T1000 (cell line): Measurements from ENCODE around the gene TNKS2.
"Not testable (repeated sequence)": the region's sequence is repeated elsewhere in the genome, so short reads cannot be mapped to it uniquely, and the experiment has no call there.

Experiments used
- DNase-seq: peaks from one replicate; lab custom pipeline; 2025; ENCODE audit warnings: mixed read lengths; lab: John Stamatoyannopoulos, UW

The TNKS2 gene

GRCh38 chr10:91797874-91798648 is at the start of gene TNKS2:
Gene TNKS2, plus strand, starts transcription at chr10:91798426. Its CDS starts 265 bp downstream, at chr10:91798691.
- DNase-seq: peak; percentile 92

GRCh38 chr10:91749592-91749991 is 48.6 kb upstream of the TNKS2 start:
- DNase-seq: not testable (repeated sequence)

GRCh38 chr10:91756286-91756685 is 41.9 kb upstream of the TNKS2 start:
- no peak for DNase-seq

- no peak for DNase-seq
These were observed 39.7 kb upstream of the TNKS2 start for GRCh38 chr10:91758303-91759146.

GRCh38 chr10:91759581-91759986 is 38.6 kb upstream of the TNKS2 start:
- no peak for DNase-seq

GRCh38 chr10:91761721-91762120 is 36.5 kb upstream of the TNKS2 start:
- no peak for DNase-seq

GRCh38 chr10:91762878-91763277 is 35.3 kb upstream of the TNKS2 start:
- DNase-seq: no peak

- DNase-seq: no peak
These were observed 31.6 kb upstream of the TNKS2 start for GRCh38 chr10:91766676-91767075.

GRCh38 chr10:91768123-91768522 is 30.1 kb upstream of the TNKS2 start:
- DNase-seq: no peak

- DNase-seq: no peak
These were observed 26.3 kb upstream of the TNKS2 start for GRCh38 chr10:91771907-91772306.

GRCh38 chr10:91772461-91772860 is 25.8 kb upstream of the TNKS2 start:
- DNase-seq: no peak

- DNase-seq: no peak
These were observed 25.4 kb upstream of the TNKS2 start for GRCh38 chr10:91772869-91773268.

GRCh38 chr10:91774571-91774970 is 23.7 kb upstream of the TNKS2 start:
- no peak for DNase-seq

GRCh38 chr10:91775731-91776130 is 22.5 kb upstream of the TNKS2 start:
- DNase-seq: no peak

- DNase-seq: no peak
These were observed 22.0 kb upstream of the TNKS2 start for GRCh38 chr10:91776266-91776665.

- no peak for DNase-seq
These were observed 19.7 kb upstream of the TNKS2 start for GRCh38 chr10:91778485-91778884.

GRCh38 chr10:91779011-91779605 is 19.1 kb upstream of the TNKS2 start:
- DNase-seq: no peak

GRCh38 chr10:91782539-91782938 is 15.7 kb upstream of the TNKS2 start:
- DNase-seq: no peak

GRCh38 chr10:91785830-91786229 is 12.4 kb upstream of the TNKS2 start:
- no peak for DNase-seq

GRCh38 chr10:91787258-91787657 is 11.0 kb upstream of the TNKS2 start:
- no peak for DNase-seq

- no peak for DNase-seq
These were observed 10.4 kb upstream of the TNKS2 start for GRCh38 chr10:91787810-91788209.

GRCh38 chr10:91788527-91788926 is 9.7 kb upstream of the TNKS2 start:
- DNase-seq: no peak
